IPS-NIHi7 (cell line): ENCODE data around the gene H19.

Source experiments
- DNase-seq: peaks from one replicate; pipeline ENCODE4 v3.0.0; 2012; ENCODE audit warnings: mixed read lengths; ENCODE audit errors: extremely low spot score

H19 gene

DNA sequence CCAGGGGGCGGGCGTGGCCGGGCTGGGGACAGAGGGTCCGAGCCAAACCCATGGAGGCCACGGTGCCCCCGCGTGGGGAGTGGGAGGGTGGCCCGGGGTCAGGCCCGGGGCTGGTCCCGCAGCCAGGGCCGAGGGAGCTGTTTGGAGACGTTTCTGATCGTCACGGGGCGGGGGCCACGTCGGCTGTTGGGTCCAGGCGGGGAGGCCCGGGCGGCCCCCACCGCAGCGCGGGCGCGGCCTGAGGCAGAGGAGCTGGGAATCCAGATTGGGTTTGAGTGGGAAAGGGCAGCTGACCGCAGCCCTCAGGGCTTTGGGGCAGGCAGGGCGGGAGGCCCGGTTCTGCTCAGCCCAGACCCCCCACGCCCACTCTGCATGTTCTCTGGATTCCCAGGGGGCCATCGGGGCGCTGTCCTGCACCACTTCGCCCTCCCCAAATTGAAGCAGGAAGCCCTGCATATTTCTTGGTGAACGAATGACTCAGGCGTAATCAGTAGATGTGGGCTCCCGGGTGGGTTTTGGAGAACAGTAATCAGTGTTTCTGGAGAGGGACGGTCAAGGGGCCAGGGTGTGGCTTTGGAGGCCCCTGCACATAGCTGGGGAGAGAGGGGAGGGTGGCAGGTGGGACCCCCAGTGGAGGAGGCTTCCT is 49.9 kb downstream of the H19 start:
- DNase-seq = no peak

DNA sequence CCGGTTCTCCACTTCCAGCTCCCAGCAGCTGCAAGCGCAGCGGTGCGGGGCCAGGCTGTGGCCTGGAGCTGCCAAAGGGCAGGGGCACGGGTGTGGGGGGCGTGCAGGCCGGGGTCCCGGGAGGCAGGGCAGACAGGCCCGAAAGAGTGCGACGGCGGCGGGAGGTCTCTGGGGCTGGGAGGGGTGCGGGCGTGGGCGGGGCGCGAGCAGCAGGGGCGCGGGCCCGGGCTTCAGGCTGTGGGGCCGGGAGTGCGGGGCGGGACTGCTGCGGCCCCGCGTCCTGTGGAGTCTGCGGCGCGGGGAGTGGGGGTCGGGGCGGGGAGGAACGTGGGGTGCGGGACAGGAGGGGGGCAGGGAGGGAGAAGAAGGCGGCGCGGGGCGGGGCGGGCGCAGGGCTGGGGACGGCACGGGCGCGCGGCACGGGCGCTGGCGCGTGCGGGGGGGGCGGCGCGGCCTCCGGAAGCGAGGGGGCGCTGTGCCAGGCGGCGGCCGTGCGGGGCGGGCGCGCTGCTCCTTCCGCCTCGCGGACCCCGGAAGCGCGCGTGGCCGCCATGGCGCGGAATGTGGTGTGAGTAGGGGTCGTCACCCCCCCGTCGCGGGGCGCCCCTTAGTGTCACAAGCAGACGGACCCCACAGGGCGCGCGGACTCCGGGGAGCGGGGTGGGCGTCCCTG is 50.7 kb downstream of the H19 start, which contains the start of gene MRPL23:
Gene MRPL23, plus strand, starts transcription at position 521 of the 673 bp plus-strand sequence. Its CDS starts 31 bp downstream, at position 552.
- no peak for DNase-seq
